Upper lobe of left lung (tissue), 4 donors: Measurements from ENCODE around the gene TMEM238.

ENCODE experiments used
- CTCF ChIP-seq, 6 experiments: fragments of 450-650 bp in 4 of 6; fragments of 200-600 bp in 2 of 6; sonication (generic) in 2 of 6; IDR thresholded peaks; one replicate each; pipeline ENCODE4 v1.5.1; 2016 to 2019; ENCODE audit warnings: antibody characterized with exemption in 6 of 6
- POLR2AphosphoS5 ChIP-seq, 2 donors: sonication (generic); formaldehyde crosslinking; IDR thresholded peaks; one replicate each; pipeline ENCODE4 v1.5.1; 2017; ENCODE audit warnings: antibody characterized with exemption in 2 of 2

DNA sequence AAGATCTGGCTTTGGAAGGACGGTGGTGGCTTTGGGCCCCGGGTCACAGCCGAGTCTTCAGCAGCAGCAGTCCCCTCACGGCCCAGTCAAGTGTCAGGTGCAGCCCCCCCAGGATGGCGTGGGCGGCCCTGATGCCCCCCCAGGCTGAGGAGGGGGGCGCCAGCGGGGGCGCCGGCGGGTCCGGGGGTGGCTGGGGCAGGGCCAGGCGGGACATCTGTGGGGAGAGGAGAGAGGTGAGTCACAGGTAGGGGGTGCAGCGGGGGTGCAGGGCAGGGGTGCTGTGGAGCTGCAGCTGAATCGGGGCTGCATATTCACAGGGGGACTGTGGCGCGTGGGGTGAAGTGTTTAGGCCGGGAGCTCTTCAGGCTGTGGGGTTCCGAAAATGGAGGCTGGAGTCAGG lies 18.1 kb downstream of the TMEM238 start:
- no peak for TF ChIP-seq POLR2AphosphoS5 (IDR thresholded peaks at IDR 0.05)
- TF ChIP-seq CTCF (IDR thresholded peaks at IDR 0.05), result no peak
